Spleen (tissue), 11 donors: Measurements from ENCODE around the gene PPP1R14B. TPM values are rescaled to one million over a fixed set of nuclear protein-coding genes. Genes with fewer than 3 reads are reported as not detected.

Experiments
- DNase-seq: peaks from one replicate; pipeline ENCODE4 v3.0.0-alpha.2; 2020
- H3K27ac ChIP-seq, 8 donors: fragments of 200-600 bp; sonication (generic) in 7 of 8; 1 replicate in 4 of 8; 2 replicates in 4 of 8; pipeline versions ENCODE4 v1.5.0 to v1.8.0; 2016 to 2021; ENCODE audit warnings: inconsistent platforms in 4 of 8, mild to moderate bottlenecking in 4 of 8, moderate library complexity in 1 of 8
- H3K27me3 ChIP-seq, 7 donors: fragments of 200-600 bp; sonication (generic) in 6 of 7; replicated peaks in 1 of 7; 1 replicate in 4 of 7; 2 replicates in 3 of 7; pipeline versions ENCODE4 v1.5.0 to v1.8.0; 2016 to 2021; ENCODE audit warnings: inconsistent platforms in 3 of 7, mild to moderate bottlenecking in 1 of 7
- H3K36me3 ChIP-seq, 6 donors: fragments of 200-600 bp; sonication (generic) in 5 of 6; 1 replicate in 4 of 6; 2 replicates in 2 of 6; pipeline versions ENCODE4 v1.5.0 to v1.8.0; 2016 to 2021; ENCODE audit warnings: inconsistent platforms in 2 of 6
- H3K4me1 ChIP-seq, 6 donors: fragments of 200-600 bp; sonication (generic) in 5 of 6; 1 replicate in 3 of 6; 2 replicates in 3 of 6; pipeline versions ENCODE4 v1.5.0 to v1.8.0; 2016 to 2021; ENCODE audit warnings: inconsistent platforms in 3 of 6
- H3K4me3 ChIP-seq, 8 donors: fragments of 200-600 bp; sonication (generic) in 7 of 8; 1 replicate in 4 of 8; 2 replicates in 4 of 8; pipeline versions ENCODE4 v1.5.0 to v1.8.0; 2016 to 2021; ENCODE audit warnings: inconsistent platforms in 4 of 8, mild to moderate bottlenecking in 4 of 8, moderate library complexity in 2 of 8
- H3K9me3 ChIP-seq, 8 donors: fragments of 200-600 bp; sonication (generic) in 7 of 8; 1 replicate in 4 of 8; 2 replicates in 4 of 8; pipeline versions ENCODE4 v1.5.0 to v1.8.0; 2016 to 2021; ENCODE audit warnings: inconsistent platforms in 4 of 8
- POLR2A ChIP-seq, 3 donors: fragments of 450-650 bp; IDR thresholded peaks; one replicate each; pipeline ENCODE4 v1.5.1; 2017; ENCODE audit warnings: antibody characterized with exemption in 3 of 3, mild to moderate bottlenecking in 1 of 3
- POLR2AphosphoS5 ChIP-seq, 3 donors: sonication (generic); formaldehyde crosslinking; IDR thresholded peaks; one replicate each; pipeline ENCODE4 v1.5.1; 2017; ENCODE audit warnings: antibody characterized with exemption in 3 of 3
- WGBS, 5 donors: extraction: QIAGEN DNeasy Blood & Tissue Kit in 3 of 5; methylation state at CpG; one replicate each; pipeline versions ENCODE4 v1.1.5 to v1.1.7; 2013 to 2018; 5-methylcytosine and 5-hydroxymethylcytosine counted together
- intact Hi-C: fragments of 100-400 bp; cut with DNase I; formaldehyde crosslinking; loops from one replicate; pipeline ENCODE4 v1.15.0; 2023; ENCODE audit warnings: low total_unique reads
- polyA plus RNA-seq, 3 donors: library from polyadenylated mRNA; stranded (reverse); fragments of 200-250 nt; gene quantifications; one replicate each; pipeline ENCODE4 v1.2.1, GENCODE V29; 2013
- total RNA-seq, 7 donors: library from RNA; depleted of rRNA in 3 of 7; stranded (reverse); fragments of >200 nt in 3 of 7; fragmentation: NEBNext Ultra II Directional in 4 of 7; extraction: Animal tissue kit (Norgen Biotek cat#: 25700) in 4 of 7; gene quantifications; one replicate each; pipeline versions ENCODE4 v1.1.0 to v1.2.1, GENCODE V29; 2016 to 2021
- TF ChIP-seq, protein P1 (sequence below), 11 experiments: fragments of 200-600 bp in 7 of 11; fragments of 450-650 bp in 4 of 11; sonication (generic) in 4 of 11; IDR thresholded peaks in 8 of 11; conservative IDR thresholded peaks in 3 of 11; 1 replicate in 7 of 11; 2 replicates in 4 of 11; pipeline versions ENCODE4 v1.4.0 to v1.8.0; 2016 to 2021; ENCODE audit warnings: antibody characterized with exemption in 11 of 11, inconsistent platforms in 4 of 11, mild to moderate bottlenecking in 1 of 11
- donor health status: healthy with polysubstance abuse.
- donor health status: DM: no; HTN: no; CAD: no; lungs with moderate emphysema.
- donor health status: DM: no; HTN: no; CAD: no.
- donor health status: Bipolar disorder and iron deficiency.
- donor health status: healthy.
- donor health status: DM: no; HTN: no; CAD: no.
- donor health status: DM: yes; HTN: yes; CAD: no.

Gene PPP1R14B
- total and polyA plus RNA-seq, 10 donors, result 47.6 to 190 (median 83.6) TPM

GRCh38 chr11:64291262-64291751 lies 44.6 kb upstream of the PPP1R14B start, which contains the start of gene KCNK4:
KCNK4 (plus strand) TSS chr11:64291302; CDS start chr11:64293019, 1,717 bp downstream.
- H3K4me3 ChIP-seq, result peak within 1 kb of the TSS; percentile 8 to 69 (median 36)
- no peak for DNase-seq
- intact Hi-C loops, result no loop called here
- peaks cover 0 to 19% (median 0%) of the 10 kb centered on the region in 6 donors for H3K36me3 ChIP-seq
- WGBS, 5 donors, result 1 to 26% (median 6%) methylated on average over 7 to 45 of the region's 45 CpGs
- no peaks in the 10 kb centered on the region for H3K9me3 ChIP-seq
- H3K27ac ChIP-seq, result no peak within 1 kb of the TSS
- peaks cover 9 to 41% (median 29%) of the 10 kb centered on the region in 6 donors for H3K4me1 ChIP-seq
- no peak for TF ChIP-seq POLR2AphosphoS5 (IDR thresholded peaks at IDR 0.05)
- peaks cover 6 to 65% (median 56%) of the 10 kb centered on the region in 7 donors for H3K27me3 ChIP-seq

DNA sequence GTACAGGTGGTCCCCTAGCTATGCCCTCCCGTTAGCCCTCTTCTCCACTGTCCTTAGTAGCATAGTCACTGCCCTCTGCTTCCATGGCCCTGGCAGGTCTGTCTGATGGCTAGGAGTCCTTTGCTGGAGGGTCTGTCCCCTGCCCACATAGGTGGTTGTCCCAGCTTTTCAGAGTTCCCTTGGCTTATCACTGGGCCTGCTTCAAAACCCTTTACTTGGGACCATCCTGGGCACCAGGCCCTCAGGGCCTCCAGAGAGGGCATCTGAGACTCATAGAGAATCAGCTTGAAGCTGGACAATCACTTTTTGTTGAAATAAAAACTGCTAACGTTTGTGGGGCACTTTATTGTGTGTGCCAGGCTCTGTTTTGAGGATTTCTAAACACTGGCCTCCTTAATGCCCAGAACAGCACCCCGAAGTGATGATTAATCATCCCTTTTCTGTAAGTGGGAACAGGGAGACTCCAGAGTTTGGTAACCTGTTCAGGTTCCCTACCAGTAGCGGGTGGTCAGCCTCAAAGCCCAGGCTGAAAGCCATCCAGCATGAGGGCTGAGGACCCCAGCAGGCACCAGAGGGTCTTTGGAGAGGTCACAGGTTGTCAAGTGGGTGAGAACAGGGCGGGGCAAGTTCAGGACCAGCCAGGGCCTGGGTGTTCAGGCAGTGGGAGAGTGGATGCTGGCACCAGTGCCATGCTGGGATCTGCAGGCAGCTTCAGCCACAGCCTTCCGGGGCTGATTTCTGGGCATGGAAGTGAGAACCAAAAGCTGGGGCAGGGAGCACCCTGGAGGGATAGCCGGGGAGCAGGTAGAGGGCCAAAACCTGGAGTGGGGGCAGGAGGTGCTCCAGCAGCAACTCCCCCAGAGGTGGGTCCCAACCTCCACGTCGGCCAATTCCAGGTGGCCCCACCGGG lies 43.9 kb upstream of the PPP1R14B start:
- intact Hi-C loops, result no loop called here

GRCh38 chr11:64289002-64289564 lies 42.3 kb upstream of the PPP1R14B start:
- WGBS, 5 donors, result 93 to 94% (median 94%) methylated on average over 12 to 13 of the region's 13 CpGs

More for the DNA sequence above, 43.9 kb upstream of the PPP1R14B start:
- TF ChIP-seq POLR2AphosphoS5 (IDR thresholded peaks at IDR 0.05) (no peak), POLR2A (IDR thresholded peaks at IDR 0.05) (no peak)
- TF ChIP-seq, protein P1, sequence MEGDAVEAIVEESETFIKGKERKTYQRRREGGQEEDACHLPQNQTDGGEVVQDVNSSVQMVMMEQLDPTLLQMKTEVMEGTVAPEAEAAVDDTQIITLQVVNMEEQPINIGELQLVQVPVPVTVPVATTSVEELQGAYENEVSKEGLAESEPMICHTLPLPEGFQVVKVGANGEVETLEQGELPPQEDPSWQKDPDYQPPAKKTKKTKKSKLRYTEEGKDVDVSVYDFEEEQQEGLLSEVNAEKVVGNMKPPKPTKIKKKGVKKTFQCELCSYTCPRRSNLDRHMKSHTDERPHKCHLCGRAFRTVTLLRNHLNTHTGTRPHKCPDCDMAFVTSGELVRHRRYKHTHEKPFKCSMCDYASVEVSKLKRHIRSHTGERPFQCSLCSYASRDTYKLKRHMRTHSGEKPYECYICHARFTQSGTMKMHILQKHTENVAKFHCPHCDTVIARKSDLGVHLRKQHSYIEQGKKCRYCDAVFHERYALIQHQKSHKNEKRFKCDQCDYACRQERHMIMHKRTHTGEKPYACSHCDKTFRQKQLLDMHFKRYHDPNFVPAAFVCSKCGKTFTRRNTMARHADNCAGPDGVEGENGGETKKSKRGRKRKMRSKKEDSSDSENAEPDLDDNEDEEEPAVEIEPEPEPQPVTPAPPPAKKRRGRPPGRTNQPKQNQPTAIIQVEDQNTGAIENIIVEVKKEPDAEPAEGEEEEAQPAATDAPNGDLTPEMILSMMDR (IDR thresholded peaks at IDR 0.05 in 8 of 11, conservative IDR thresholded peaks at IDR 0.05 in 3 of 11), result no peak
- WGBS, 5 donors, result 56 to 74% (median 63%) methylated on average over 7 to 10 of the region's 10 CpGs
- peak overlapping the region in 1 of 8 donors; percentile 69 for H3K4me3 ChIP-seq
- no peaks in the 10 kb centered on the region for H3K9me3 ChIP-seq
- H3K36me3 ChIP-seq, result peaks cover 0 to 19% (median 0%) of the 10 kb centered on the region in 6 donors
- DNase-seq, result no peak
- peaks cover 6 to 58% (median 49%) of the 10 kb centered on the region in 7 donors for H3K27me3 ChIP-seq
- H3K27ac ChIP-seq, result no peak overlapping the region
- H3K4me1 ChIP-seq, result peaks cover 13 to 48% (median 35%) of the 10 kb centered on the region in 6 donors

DNA sequence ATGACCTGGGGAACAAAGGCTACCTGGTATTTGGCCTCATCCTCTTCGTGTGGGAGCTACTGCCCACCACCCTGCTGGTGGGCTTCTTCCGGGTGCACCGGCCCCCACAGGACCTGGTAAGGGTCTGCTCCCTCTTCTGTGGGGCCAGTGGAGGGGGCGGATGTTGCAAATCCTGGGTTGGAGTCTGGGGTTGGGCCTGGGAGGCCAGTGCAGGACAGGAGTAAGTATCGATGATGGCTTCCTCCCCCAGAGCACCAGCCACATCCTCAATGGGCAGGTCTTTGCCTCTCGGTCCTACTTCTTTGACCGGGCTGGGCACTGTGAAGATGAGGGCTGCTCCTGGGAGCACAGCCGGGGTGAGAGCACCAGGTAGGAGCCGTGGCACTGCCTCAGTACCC lies 41.6 kb upstream of the PPP1R14B start:
- no peak for DNase-seq
- no peak overlapping the region for H3K27ac ChIP-seq
- H3K36me3 ChIP-seq, result peaks cover 0 to 19% (median 0%) of the 10 kb centered on the region in 6 donors
- peaks cover 21 to 63% (median 46%) of the 10 kb centered on the region in 6 donors for H3K4me1 ChIP-seq
- H3K4me3 ChIP-seq, result no peak overlapping the region
- H3K9me3 ChIP-seq, result no peaks in the 10 kb centered on the region
- intact Hi-C loops, result no loop called here
- peaks cover 6 to 36% (median 29%) of the 10 kb centered on the region in 7 donors for H3K27me3 ChIP-seq
- TF ChIP-seq, protein P1 (IDR thresholded peaks at IDR 0.05 in 8 of 11, conservative IDR thresholded peaks at IDR 0.05 in 3 of 11), result no peak
- no peak for TF ChIP-seq POLR2AphosphoS5 (IDR thresholded peaks at IDR 0.05)
- TF ChIP-seq POLR2A (IDR thresholded peaks at IDR 0.05), result no peak
- 87 to 98% (median 90%) methylated on average over 9 of the region's 9 CpGs for WGBS, 5 donors

More at GRCh38 chr11:64289002-64289564, 42.3 kb upstream of the PPP1R14B start:
- DNase-seq, result no peak
- Histone ChIP-seq H3K27ac (no peak overlapping the region), H3K36me3 (peaks cover 0 to 19% (median 0%) of the 10 kb centered on the region in 6 donors), H3K4me3 (no peak overlapping the region), H3K27me3 (peaks cover 6 to 43% (median 36%) of the 10 kb centered on the region in 7 donors), H3K4me1 (peaks cover 15 to 55% (median 38%) of the 10 kb centered on the region in 6 donors), H3K9me3 (no peaks in the 10 kb centered on the region)
- intact Hi-C loops, result no loop called here
- TF ChIP-seq, protein P1 (IDR thresholded peaks at IDR 0.05 in 8 of 11, conservative IDR thresholded peaks at IDR 0.05 in 3 of 11), result no peak
- TF ChIP-seq POLR2AphosphoS5 (IDR thresholded peaks at IDR 0.05) (no peak), POLR2A (IDR thresholded peaks at IDR 0.05) (no peak)
